Kidney epithelial cell (primary cell): ENCODE data around the gene INS. TPM values are rescaled to one million over a fixed set of nuclear protein-coding genes. Genes with fewer than 3 reads are reported as not detected.

Source experiments
- DNase-seq: peaks from one replicate; pipeline ENCODE4 v3.0.0-alpha.2; 2010; ENCODE audit warnings: low read depth
- H3K27me3 ChIP-seq: 2 replicates; pipeline ENCODE4 v1.6.0; 2011; ENCODE audit warnings: low read length; ENCODE audit not compliant: control insufficient read depth, insufficient read depth
- H3K36me3 ChIP-seq: 2 replicates; pipeline ENCODE4 v1.5.1; 2011; ENCODE audit warnings: low read length; ENCODE audit not compliant: control insufficient read depth, insufficient read depth
- H3K4me3 ChIP-seq: 2 replicates; pipeline ENCODE4 v1.5.1; 2011; ENCODE audit warnings: low read depth, mild to moderate bottlenecking, control low read depth, low read length
- total RNA-seq: library from RNA; depleted of rRNA; stranded (reverse); fragments of >200 nt; gene quantifications from 2 replicates; pipeline ENCODE4 v1.2.3, GENCODE V29; 2015
- TF ChIP-seq, protein P1 (sequence below): IDR thresholded peaks from 2 replicates; pipeline ENCODE4 v1.5.1; 2011; ENCODE audit warnings: mild to moderate bottlenecking, moderate library complexity, low read length, control low read depth, inconsistent platforms; ENCODE audit not compliant: insufficient read depth, poor library complexity, severe bottlenecking

INS gene
- total RNA-seq, 1 donor from 2014 or later: not detected

DNA sequence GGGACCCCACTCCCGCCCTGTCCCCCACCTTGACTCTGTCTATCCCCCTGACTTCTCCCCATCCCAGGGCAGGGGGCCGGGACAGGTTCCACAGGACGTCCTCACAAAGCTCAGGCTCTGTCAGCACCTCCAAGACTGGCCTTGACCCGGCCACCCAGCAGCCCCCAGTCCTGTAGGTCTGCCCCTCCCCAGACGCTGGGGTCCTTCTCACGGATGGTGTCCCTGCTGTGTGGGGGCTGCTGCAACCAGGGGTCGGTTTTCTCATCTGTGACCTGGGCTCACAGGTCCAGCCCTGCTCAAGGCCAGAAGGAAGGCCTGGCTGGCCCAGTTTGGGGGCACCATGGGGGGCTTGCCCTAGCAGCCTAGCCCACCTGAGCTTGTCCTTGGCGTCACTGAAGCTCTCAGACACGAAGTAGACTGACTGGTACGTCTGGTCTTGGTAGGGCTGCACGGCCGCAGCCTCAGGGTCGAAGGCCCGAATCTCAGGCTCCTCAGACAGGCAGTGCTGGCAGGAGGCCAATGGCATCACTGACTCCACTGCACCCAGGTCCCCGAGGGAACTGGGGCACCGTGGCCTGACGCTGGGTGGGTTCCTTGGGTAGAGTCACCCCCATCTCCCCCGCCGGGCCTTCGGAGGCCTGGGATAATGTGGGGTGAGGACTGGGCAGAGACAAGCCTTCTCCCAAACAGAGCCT lies 4.0 kb upstream of the INS start:
- H3K4me3 ChIP-seq: no peak overlapping the region
- TF ChIP-seq, protein P1, sequence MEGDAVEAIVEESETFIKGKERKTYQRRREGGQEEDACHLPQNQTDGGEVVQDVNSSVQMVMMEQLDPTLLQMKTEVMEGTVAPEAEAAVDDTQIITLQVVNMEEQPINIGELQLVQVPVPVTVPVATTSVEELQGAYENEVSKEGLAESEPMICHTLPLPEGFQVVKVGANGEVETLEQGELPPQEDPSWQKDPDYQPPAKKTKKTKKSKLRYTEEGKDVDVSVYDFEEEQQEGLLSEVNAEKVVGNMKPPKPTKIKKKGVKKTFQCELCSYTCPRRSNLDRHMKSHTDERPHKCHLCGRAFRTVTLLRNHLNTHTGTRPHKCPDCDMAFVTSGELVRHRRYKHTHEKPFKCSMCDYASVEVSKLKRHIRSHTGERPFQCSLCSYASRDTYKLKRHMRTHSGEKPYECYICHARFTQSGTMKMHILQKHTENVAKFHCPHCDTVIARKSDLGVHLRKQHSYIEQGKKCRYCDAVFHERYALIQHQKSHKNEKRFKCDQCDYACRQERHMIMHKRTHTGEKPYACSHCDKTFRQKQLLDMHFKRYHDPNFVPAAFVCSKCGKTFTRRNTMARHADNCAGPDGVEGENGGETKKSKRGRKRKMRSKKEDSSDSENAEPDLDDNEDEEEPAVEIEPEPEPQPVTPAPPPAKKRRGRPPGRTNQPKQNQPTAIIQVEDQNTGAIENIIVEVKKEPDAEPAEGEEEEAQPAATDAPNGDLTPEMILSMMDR: no peak

DNA sequence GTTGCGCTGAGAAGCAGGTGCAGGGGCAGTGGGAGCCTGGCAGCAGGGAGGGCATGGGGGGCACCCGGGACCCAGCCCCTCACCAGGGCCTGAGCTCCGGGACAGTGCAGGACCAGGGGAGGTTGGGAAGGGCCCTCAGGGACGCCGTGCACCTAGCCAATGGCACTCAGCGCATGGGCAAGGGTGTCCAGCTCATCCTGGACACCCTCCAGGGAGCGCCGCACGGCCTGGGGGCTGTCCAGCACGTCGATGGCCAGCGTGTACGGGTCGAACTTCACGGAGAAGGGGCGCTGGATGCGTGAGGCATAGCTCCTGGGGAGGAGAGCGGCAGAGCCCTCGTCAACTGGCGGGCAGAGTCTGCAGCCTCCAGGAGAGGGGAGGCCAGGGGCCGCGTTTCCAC lies 3.1 kb upstream of the INS start:
- TF ChIP-seq, protein P1: no peak
- Histone ChIP-seq H3K27me3 (peaks cover 18% of the 10 kb centered on the region), H3K36me3 (no peaks in the 10 kb centered on the region), H3K4me3 (no peak overlapping the region)
- DNase-seq: no peak

More for the DNA sequence above, 4.0 kb upstream of the INS start:
- no peak for DNase-seq
- Histone ChIP-seq H3K27me3 (peaks cover 13% of the 10 kb centered on the region), H3K36me3 (no peaks in the 10 kb centered on the region)

DNA sequence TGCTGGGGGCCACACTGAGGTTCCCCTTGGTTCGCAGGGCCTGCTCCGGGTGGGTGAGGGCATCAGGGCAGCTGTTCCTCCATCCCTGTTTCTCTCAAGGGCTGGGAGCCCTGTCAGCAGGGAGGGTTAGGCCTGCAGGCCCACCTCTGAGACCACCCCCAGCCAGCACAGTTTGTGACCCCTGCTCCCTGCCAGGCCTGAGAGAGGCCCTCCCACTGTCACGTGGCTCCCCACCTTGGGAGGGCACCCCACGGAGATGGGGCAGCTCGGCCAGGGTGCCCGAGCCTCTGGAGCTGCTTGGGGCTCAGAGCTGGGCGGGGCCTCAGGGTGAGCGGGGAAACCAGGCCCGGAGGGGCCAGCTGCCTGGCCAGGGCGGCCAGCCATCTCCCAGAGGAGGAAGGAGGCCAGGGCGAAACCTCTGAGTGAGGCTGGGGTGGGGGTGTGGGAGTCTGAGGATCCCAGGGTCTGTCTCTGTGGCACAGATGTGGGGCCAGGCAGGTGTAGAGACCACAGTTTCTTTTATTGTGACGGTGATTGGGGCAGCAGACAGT lies 2.5 kb upstream of the INS start:
- Histone ChIP-seq H3K4me3 (no peak overlapping the region), H3K27me3 (peaks cover 23% of the 10 kb centered on the region), H3K36me3 (no peaks in the 10 kb centered on the region)
- TF ChIP-seq, protein P1: no peak
- no peak for DNase-seq

DNA sequence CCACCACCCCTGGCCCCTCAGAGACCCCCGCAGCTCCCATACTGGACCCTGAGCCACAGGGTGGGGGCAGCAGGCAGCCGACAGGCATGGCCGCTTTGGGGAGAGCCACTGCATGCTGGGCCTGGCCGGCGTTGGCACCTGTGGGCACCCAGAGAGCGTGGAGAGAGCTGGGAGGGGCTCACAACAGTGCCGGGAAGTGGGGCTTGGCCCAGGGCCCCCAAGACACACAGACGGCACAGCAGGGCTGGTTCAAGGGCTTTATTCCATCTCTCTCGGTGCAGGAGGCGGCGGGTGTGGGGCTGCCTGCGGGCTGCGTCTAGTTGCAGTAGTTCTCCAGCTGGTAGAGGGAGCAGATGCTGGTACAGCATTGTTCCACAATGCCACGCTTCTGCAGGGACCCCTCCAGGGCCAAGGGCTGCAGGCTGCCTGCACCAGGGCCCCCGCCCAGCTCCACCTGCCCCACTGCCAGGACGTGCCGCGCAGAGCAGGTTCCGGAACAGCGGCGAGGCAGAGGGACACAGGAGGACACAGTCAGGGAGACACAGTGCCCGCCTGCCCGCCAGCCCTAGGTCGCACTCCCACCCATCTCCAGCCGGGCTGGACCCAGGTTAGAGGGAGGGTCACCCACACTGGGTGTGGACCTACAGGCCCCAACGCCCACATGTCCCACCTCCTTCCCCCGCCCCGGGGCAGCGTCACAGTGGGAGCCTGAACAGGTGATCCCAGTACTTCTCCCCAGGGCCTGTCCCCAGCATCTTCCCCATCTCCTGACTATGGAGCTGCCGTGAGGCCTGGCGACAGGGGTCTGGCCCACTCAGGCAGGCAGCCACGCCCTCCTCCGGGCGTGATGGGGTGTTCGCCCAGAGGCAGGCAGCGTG lies 1.2 kb downstream of the INS start:
- H3K36me3 ChIP-seq: no peaks in the 10 kb centered on the region
- DNase-seq: no peak
- H3K4me3 ChIP-seq: no peak overlapping the region
- TF ChIP-seq, protein P1: no peak
- peaks cover 39% of the 10 kb centered on the region for H3K27me3 ChIP-seq

DNA sequence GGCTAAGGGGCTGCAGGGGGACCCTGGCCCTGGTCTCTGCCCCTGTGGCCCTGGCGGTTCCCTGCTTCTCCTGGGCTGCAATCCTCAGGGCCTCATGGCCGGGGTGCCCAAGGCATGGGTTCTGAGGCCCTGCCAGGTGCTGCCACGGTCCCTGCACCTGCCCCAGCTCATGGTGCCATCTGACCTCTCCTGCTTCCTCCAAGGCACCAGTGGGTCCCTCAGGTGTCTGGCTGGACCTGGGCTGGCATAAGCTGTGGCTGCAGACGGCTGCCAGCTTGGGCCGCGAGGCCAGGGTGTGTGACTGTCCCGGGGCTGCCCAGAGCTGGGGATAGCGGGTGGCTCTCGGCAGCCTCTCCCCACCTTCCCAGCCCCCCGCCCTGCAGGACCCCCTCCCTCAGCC lies 2.0 kb downstream of the INS start:
- H3K27me3 ChIP-seq: peaks cover 44% of the 10 kb centered on the region

More for the DNA sequence above, 2.0 kb downstream of the INS start:
- no peak overlapping the region for H3K4me3 ChIP-seq
- TF ChIP-seq, protein P1: no peak
- no peak for DNase-seq
- no peaks in the 10 kb centered on the region for H3K36me3 ChIP-seq
